HL-60 (cell line): ENCODE data around the gene SMIM24.
"Not testable (repeated sequence)": the region's sequence is repeated elsewhere in the genome, so short reads cannot be mapped to it uniquely, and the experiment has no call there.

Experiments
- DNase-seq, 2 experiments: peaks; one replicate each; pipeline ENCODE4 v3.0.0-alpha.2; 2010 to 2020; ENCODE audit warnings: low read depth in 1 of 2, low spot score in 1 of 2
- H3K27ac ChIP-seq: fragments of 250-450 bp; sonication (Bioruptor Pico); replicated peaks from 2 replicates; pipeline ENCODE4 v1.5.1; 2020; ENCODE audit warnings: mild to moderate bottlenecking, moderate library complexity
- H3K27me3 ChIP-seq: fragments of 250-450 bp; sonication (Bioruptor Pico); 2 replicates; pipeline ENCODE4 v1.5.1; 2021; ENCODE audit warnings: mild to moderate bottlenecking, moderate library complexity; ENCODE audit not compliant: insufficient read depth, poor library complexity, severe bottlenecking
- H3K4me3 ChIP-seq: replicated peaks from 2 replicates; pipeline ENCODE4 v1.5.1; 2011; ENCODE audit warnings: mild to moderate bottlenecking, control low read depth, low read length; ENCODE audit not compliant: insufficient read depth
- CTCF ChIP-seq: IDR thresholded peaks from one replicate; pipeline ENCODE4 v1.5.1; 2011; ENCODE audit warnings: low read length, control low read depth, inconsistent platforms; ENCODE audit not compliant: insufficient read depth
- GABPA ChIP-seq: IDR thresholded peaks from 2 replicates; pipeline ENCODE4 v1.6.1; 2012; ENCODE audit warnings: low read depth
- POLR2AphosphoS5 ChIP-seq: IDR thresholded peaks from 2 replicates; pipeline ENCODE4 v1.6.1; 2012; ENCODE audit warnings: low read depth
- REST ChIP-seq: IDR thresholded peaks from 2 replicates; pipeline ENCODE4 v1.6.1; 2012; ENCODE audit warnings: low read depth; ENCODE audit not compliant: insufficient replicate concordance
- SPI1 ChIP-seq: IDR thresholded peaks from 2 replicates; pipeline ENCODE4 v1.6.1; 2012; ENCODE audit warnings: low read depth, mild to moderate bottlenecking, borderline replicate concordance

SMIM24 gene

GRCh38 chr19:3455393-3455955 is 24.9 kb downstream of the SMIM24 start:
- no peak for DNase-seq
- Histone ChIP-seq H3K27me3 (no peaks in the 10 kb centered on the region), H3K4me3 (no peak overlapping the region), H3K27ac (no peak overlapping the region)
- TF ChIP-seq CTCF (no peak), GABPA (no peak), REST (no peak), SPI1 (no peak), POLR2AphosphoS5 (no peak)

GRCh38 chr19:3454656-3455392 is 25.5 kb downstream of the SMIM24 start:
- H3K4me3 ChIP-seq: no peak overlapping the region
- no peak for TF ChIP-seq CTCF
- no peak for TF ChIP-seq GABPA
- no peak for TF ChIP-seq SPI1
- TF ChIP-seq POLR2AphosphoS5: no peak
- no peak for TF ChIP-seq REST
- H3K27ac ChIP-seq: no peak overlapping the region
- DNase-seq: no peak
- no peaks in the 10 kb centered on the region for H3K27me3 ChIP-seq

GRCh38 chr19:3453840-3454239 is 26.5 kb downstream of the SMIM24 start:
- Histone ChIP-seq H3K4me3 (no peak overlapping the region), H3K27ac (no peak overlapping the region), H3K27me3 (no peaks in the 10 kb centered on the region)
- no peak for DNase-seq
- TF ChIP-seq SPI1 (no peak), GABPA (no peak), CTCF (no peak), REST (no peak), POLR2AphosphoS5 (no peak)

GRCh38 chr19:3452942-3453214 is 27.4 kb downstream of the SMIM24 start:
- not testable (repeated sequence) for DNase-seq, H3K27me3 ChIP-seq, H3K27ac ChIP-seq, H3K4me3 ChIP-seq
